Mucosa of stomach (tissue), 1 donor: ENCODE results near the gene DPH5.
"Not testable (repeated sequence)": the region's sequence is repeated elsewhere in the genome, so short reads cannot be mapped to it uniquely, and the experiment has no call there.

Experiments
- H3K27me3 ChIP-seq: one replicate; pipeline ENCODE4 v1.7.0; 2013; ENCODE audit warnings: mild to moderate bottlenecking, low read length; ENCODE audit not compliant: control insufficient read depth, insufficient read depth
- H3K36me3 ChIP-seq: one replicate; pipeline ENCODE4 v1.7.0; 2013; ENCODE audit warnings: low read length; ENCODE audit not compliant: control insufficient read depth, insufficient read depth
- H3K4me1 ChIP-seq: one replicate; pipeline ENCODE4 v1.7.0; 2013; ENCODE audit warnings: mild to moderate bottlenecking, low read length; ENCODE audit not compliant: control insufficient read depth, insufficient read depth
- H3K4me3 ChIP-seq: one replicate; pipeline ENCODE4 v1.7.0; 2013; ENCODE audit warnings: low read length
- H3K9ac ChIP-seq: one replicate; pipeline ENCODE4 v1.7.0; 2013; ENCODE audit warnings: mild to moderate bottlenecking, low read length, moderate library complexity
- H3K9me3 ChIP-seq: one replicate; pipeline ENCODE4 v1.7.0; 2013; ENCODE audit warnings: mild to moderate bottlenecking, low read length, moderate library complexity; ENCODE audit not compliant: control insufficient read depth
- donor health status: Pancreatic carcinoma.

The DPH5 gene

GRCh38 chr1:101051688-101052638 lies 26.4 kb upstream of the DPH5 start:
- Histone ChIP-seq H3K9me3 (no peaks in the 10 kb centered on the region), H3K36me3 (no peaks in the 10 kb centered on the region), H3K4me3 (no peak overlapping the region), H3K27me3 (no peaks in the 10 kb centered on the region), H3K9ac (no peak overlapping the region), H3K4me1 (no peaks in the 10 kb centered on the region)

- Histone ChIP-seq H3K4me3 (no peak overlapping the region), H3K9me3 (no peaks in the 10 kb centered on the region), H3K36me3 (no peaks in the 10 kb centered on the region), H3K4me1 (no peaks in the 10 kb centered on the region), H3K9ac (no peak overlapping the region), H3K27me3 (no peaks in the 10 kb centered on the region)
Measured at GRCh38 chr1:101050869-101051268, 25.3 kb upstream of the DPH5 start.

- Histone ChIP-seq H3K4me3 (no peak overlapping the region), H3K36me3 (no peaks in the 10 kb centered on the region), H3K27me3 (no peaks in the 10 kb centered on the region), H3K9ac (no peak overlapping the region), H3K9me3 (no peaks in the 10 kb centered on the region), H3K4me1 (no peaks in the 10 kb centered on the region)
Measured at GRCh38 chr1:101044749-101045148, 19.2 kb upstream of the DPH5 start.

GRCh38 chr1:101044259-101044658 lies 18.7 kb upstream of the DPH5 start:
- H3K9me3 ChIP-seq, result no peaks in the 10 kb centered on the region

GRCh38 chr1:101043776-101044175 lies 18.2 kb upstream of the DPH5 start:
- Histone ChIP-seq H3K9me3 (no peaks in the 10 kb centered on the region), H3K4me3 (no peak overlapping the region), H3K9ac (no peak overlapping the region), H3K27me3 (no peaks in the 10 kb centered on the region), H3K4me1 (no peaks in the 10 kb centered on the region), H3K36me3 (peaks cover 3% of the 10 kb centered on the region)

More at GRCh38 chr1:101044259-101044658, 18.7 kb upstream of the DPH5 start:
- no peak overlapping the region for H3K4me3 ChIP-seq
- no peak overlapping the region for H3K9ac ChIP-seq
- no peaks in the 10 kb centered on the region for H3K4me1 ChIP-seq
- no peaks in the 10 kb centered on the region for H3K27me3 ChIP-seq
- no peaks in the 10 kb centered on the region for H3K36me3 ChIP-seq

- no peaks in the 10 kb centered on the region for H3K4me1 ChIP-seq
- H3K9ac ChIP-seq, result no peak overlapping the region
- H3K27me3 ChIP-seq, result no peaks in the 10 kb centered on the region
- H3K36me3 ChIP-seq, result peaks cover 3% of the 10 kb centered on the region
- no peak overlapping the region for H3K4me3 ChIP-seq
- no peaks in the 10 kb centered on the region for H3K9me3 ChIP-seq
Measured at GRCh38 chr1:101041300-101041699, 15.7 kb upstream of the DPH5 start.

- Histone ChIP-seq H3K9me3 (no peaks in the 10 kb centered on the region), H3K4me1 (no peaks in the 10 kb centered on the region), H3K27me3 (no peaks in the 10 kb centered on the region), H3K36me3 (peaks cover 3% of the 10 kb centered on the region), H3K9ac (no peak overlapping the region), H3K4me3 (no peak overlapping the region)
Measured at GRCh38 chr1:101040666-101041065, 15.1 kb upstream of the DPH5 start.

GRCh38 chr1:101039245-101039644 lies 13.7 kb upstream of the DPH5 start:
- Histone ChIP-seq H3K9me3 (no peaks in the 10 kb centered on the region), H3K27me3 (no peaks in the 10 kb centered on the region), H3K4me1 (no peaks in the 10 kb centered on the region), H3K9ac (no peak overlapping the region), H3K4me3 (no peak overlapping the region), H3K36me3 (peaks cover 3% of the 10 kb centered on the region)

GRCh38 chr1:101037316-101037715 lies 11.7 kb upstream of the DPH5 start:
- Histone ChIP-seq H3K4me1 (no peaks in the 10 kb centered on the region), H3K36me3 (peaks cover 3% of the 10 kb centered on the region), H3K27me3 (no peaks in the 10 kb centered on the region), H3K9me3 (no peaks in the 10 kb centered on the region), H3K4me3 (no peak overlapping the region), H3K9ac (no peak overlapping the region)

- Histone ChIP-seq H3K9ac (no peak overlapping the region), H3K4me1 (no peaks in the 10 kb centered on the region), H3K27me3 (no peaks in the 10 kb centered on the region), H3K36me3 (no peaks in the 10 kb centered on the region), H3K9me3 (no peaks in the 10 kb centered on the region), H3K4me3 (no peak overlapping the region)
Measured at GRCh38 chr1:101033017-101033416, 7.4 kb upstream of the DPH5 start.

GRCh38 chr1:101032129-101032528 lies 6.5 kb upstream of the DPH5 start:
- not testable (repeated sequence) for H3K36me3 ChIP-seq, H3K9me3 ChIP-seq, H3K9ac ChIP-seq, H3K27me3 ChIP-seq, H3K4me1 ChIP-seq, H3K4me3 ChIP-seq

- Histone ChIP-seq H3K4me1 (no peaks in the 10 kb centered on the region), H3K27me3 (no peaks in the 10 kb centered on the region), H3K9ac (no peak overlapping the region), H3K36me3 (no peaks in the 10 kb centered on the region), H3K4me3 (no peak overlapping the region), H3K9me3 (no peaks in the 10 kb centered on the region)
Measured at GRCh38 chr1:101030881-101031280, 5.3 kb upstream of the DPH5 start.
